ENCODE measurements around the gene CYP19A1. TPM values are rescaled to one million over a fixed set of nuclear protein-coding genes. Genes with fewer than 3 reads are reported as not detected.

The CYP19A1 gene
- total and polyA plus RNA-seq, 2 experiments from 2014 or later: 1.4 to 35.4 TPM

- Histone ChIP-seq H3K36me3 (replicated peaks; ENCODE audit: insufficient read depth, low read depth) (no peaks in the 10 kb centered on the region), H3K9me2 (replicated peaks; ENCODE audit: insufficient read depth) (no peaks in the 10 kb centered on the region), H3K79me2 (no peaks in the 10 kb centered on the region), H3K27ac (peak overlapping the region; percentile 91), H3K4me1 (ENCODE audit: insufficient read depth) (peaks cover 38% of the 10 kb centered on the region), H3K27me3 (no peaks in the 10 kb centered on the region), H3K4me2 (peak overlapping the region; percentile 36), H3K9me3 (ENCODE audit: low read depth) (no peaks in the 10 kb centered on the region), H4K20me1 (ENCODE audit: insufficient read depth, poor library complexity, severe bottlenecking) (no peaks in the 10 kb centered on the region), H3K4me3 (no peak overlapping the region), H2AFZ (no peak overlapping the region)
- TF ChIP-seq EZH2phosphoT487 (IDR thresholded peaks at IDR 0.05; ENCODE audit: low read depth, severe bottlenecking, unreplicated experiment): no peak
- 48% methylated on average over 3 of the region's 3 CpGs for WGBS (ENCODE audit: low lambda C conversion rate, missing lambda C conversion rate)
- DNase-seq (ENCODE audit: low spot score): no peak
Observed at GRCh38 chr15:51368751-51369450, 30.5 kb upstream of the CYP19A1 start.

- peaks cover 38% of the 10 kb centered on the region for H3K4me1 ChIP-seq (ENCODE audit: insufficient read depth)
- no peak overlapping the region for H2AFZ ChIP-seq
- WGBS (ENCODE audit: low lambda C conversion rate, missing lambda C conversion rate): 56% methylated on average over 6 of the region's 6 CpGs
- no peaks in the 10 kb centered on the region for H4K20me1 ChIP-seq (ENCODE audit: insufficient read depth, poor library complexity, severe bottlenecking)
- peak overlapping the region; percentile 36 for H3K4me2 ChIP-seq
- no peak for DNase-seq (ENCODE audit: low spot score)
- no peaks in the 10 kb centered on the region for H3K36me3 ChIP-seq (replicated peaks; ENCODE audit: insufficient read depth, low read depth)
- no peaks in the 10 kb centered on the region for H3K79me2 ChIP-seq
- H3K4me3 ChIP-seq: no peak overlapping the region
- no peaks in the 10 kb centered on the region for H3K9me3 ChIP-seq (ENCODE audit: low read depth)
- TF ChIP-seq CTCF (IDR thresholded peaks at IDR 0.05; ENCODE audit: poor library complexity) (no peak), EZH2 (IDR thresholded peaks at IDR 0.05; ENCODE audit: borderline replicate concordance) (no peak), EZH2phosphoT487 (IDR thresholded peaks at IDR 0.05; ENCODE audit: low read depth, severe bottlenecking, unreplicated experiment) (no peak)
- peak overlapping the region; percentile 91 for H3K27ac ChIP-seq
- H3K27me3 ChIP-seq: no peaks in the 10 kb centered on the region
- H3K9me2 ChIP-seq (replicated peaks; ENCODE audit: insufficient read depth): no peaks in the 10 kb centered on the region
Observed at GRCh38 chr15:51368307-51368706, 29.9 kb upstream of the CYP19A1 start.

- H2AFZ ChIP-seq: no peak overlapping the region
- no peaks in the 10 kb centered on the region for H3K9me2 ChIP-seq (replicated peaks; ENCODE audit: insufficient read depth)
Observed at GRCh38 chr15:51367322-51367976, 29.1 kb upstream of the CYP19A1 start.

More at GRCh38 chr15:51367322-51367976, 29.1 kb upstream of the CYP19A1 start:
- WGBS (ENCODE audit: low lambda C conversion rate, missing lambda C conversion rate): 48% methylated on average over 10 of the region's 10 CpGs
- Histone ChIP-seq H3K27ac (peak overlapping the region; percentile 91), H4K20me1 (ENCODE audit: insufficient read depth, poor library complexity, severe bottlenecking) (no peaks in the 10 kb centered on the region), H3K4me3 (no peak overlapping the region), H3K27me3 (no peaks in the 10 kb centered on the region), H3K4me1 (ENCODE audit: insufficient read depth) (peaks cover 38% of the 10 kb centered on the region), H3K79me2 (no peaks in the 10 kb centered on the region), H3K4me2 (peak overlapping the region; percentile 36), H3K36me3 (replicated peaks; ENCODE audit: insufficient read depth, low read depth) (no peaks in the 10 kb centered on the region), H3K9me3 (ENCODE audit: low read depth) (no peaks in the 10 kb centered on the region)
- TF ChIP-seq EZH2phosphoT487 (IDR thresholded peaks at IDR 0.05; ENCODE audit: low read depth, severe bottlenecking, unreplicated experiment) (no peak), CTCF (IDR thresholded peaks at IDR 0.05; ENCODE audit: poor library complexity) (no peak), EZH2 (IDR thresholded peaks at IDR 0.05; ENCODE audit: borderline replicate concordance) (no peak)
- DNase-seq (ENCODE audit: low spot score): peak; percentile 71
